Muscle of back (tissue), 11 donors: ENCODE results near the gene ENPP6. TPM values are rescaled to one million over a fixed set of nuclear protein-coding genes. Genes with fewer than 3 reads are reported as not detected.
"Not testable (repeated sequence)": the region's sequence is repeated elsewhere in the genome, so short reads cannot be mapped to it uniquely, and the experiment has no call there.

Experiments used
- DNase-seq, 3 donors: peaks; one replicate each; pipeline versions ENCODE4 v3.0.0 to v3.0.0-alpha.2; 2013
- polyA plus RNA-seq, 10 donors: library from polyadenylated mRNA; unstranded; fragments of 120-200 nt; gene quantifications; one replicate each; pipeline ENCODE4 v1.2.1, GENCODE V29; 2013; ENCODE audit not compliant: insufficient read length in 10 of 10

Gene ENPP6
- polyA plus RNA-seq, 10 donors, result 11.3 to 15.7 (median 14.6) TPM

GRCh38 chr4:184066584-184067300, 150.9 kb downstream of the ENPP6 start:
- no peak for DNase-seq

- no peak for DNase-seq
Observed at GRCh38 chr4:184064877-184065276, 152.8 kb downstream of the ENPP6 start.

GRCh38 chr4:184062769-184063168, 154.9 kb downstream of the ENPP6 start:
- DNase-seq, result no peak

GRCh38 chr4:184061582-184061981, 156.1 kb downstream of the ENPP6 start:
- DNase-seq, result no peak

GRCh38 chr4:184059099-184059498, 158.6 kb downstream of the ENPP6 start:
- DNase-seq, result no peak

GRCh38 chr4:184058026-184058425, 159.6 kb downstream of the ENPP6 start:
- peak in 1 of 3 donors; percentile 47 for DNase-seq

- DNase-seq, result no peak
Observed at GRCh38 chr4:184056877-184057276, 160.8 kb downstream of the ENPP6 start.

- no peak for DNase-seq
Observed at GRCh38 chr4:184053434-184053833, 164.2 kb downstream of the ENPP6 start.

- no peak for DNase-seq
Observed at GRCh38 chr4:184052616-184053015, 165.1 kb downstream of the ENPP6 start.

- not testable (repeated sequence) for DNase-seq
Observed at GRCh38 chr4:184051262-184051661, 166.4 kb downstream of the ENPP6 start.

GRCh38 chr4:184046148-184046547, 171.5 kb downstream of the ENPP6 start:
- DNase-seq, result no peak

- no peak for DNase-seq
Observed at GRCh38 chr4:184041156-184041555, 176.5 kb downstream of the ENPP6 start.

GRCh38 chr4:184039963-184040383, 177.7 kb downstream of the ENPP6 start:
- DNase-seq, result peak in 1 of 3 donors; percentile 70
